Thymus (tissue), 11 donors: ENCODE measurements around the gene KCNT2. TPM values are rescaled to one million over a fixed set of nuclear protein-coding genes. Genes with fewer than 3 reads are reported as not detected.

ENCODE experiments used
- DNase-seq, 9 donors: peaks; one replicate each; pipeline ENCODE4 v3.0.0-alpha.2; 2013; ENCODE audit warnings: low spot score in 9 of 9, low read depth in 6 of 9, missing footprints in 1 of 9
- H3K27ac ChIP-seq, 2 donors: one replicate each; pipeline ENCODE4 v1.5.1; 2013; ENCODE audit warnings: control low read depth in 1 of 2, low read depth in 1 of 2, low read length in 1 of 2, mild to moderate bottlenecking in 1 of 2, moderate library complexity in 1 of 2
- H3K27me3 ChIP-seq, 2 donors: one replicate each; pipeline ENCODE4 v1.5.1; 2013; ENCODE audit warnings: low read length in 1 of 2; ENCODE audit not compliant: control insufficient read depth in 2 of 2, insufficient read depth in 1 of 2
- H3K36me3 ChIP-seq, 2 donors: one replicate each; pipeline ENCODE4 v1.5.1; 2013; ENCODE audit warnings: low read length in 1 of 2, mild to moderate bottlenecking in 1 of 2, moderate library complexity in 1 of 2; ENCODE audit not compliant: control insufficient read depth in 2 of 2, insufficient read depth in 2 of 2
- H3K4me1 ChIP-seq, 2 donors: one replicate each; pipeline ENCODE4 v1.5.1; 2013; ENCODE audit warnings: low read length in 2 of 2; ENCODE audit not compliant: control insufficient read depth in 2 of 2, insufficient read depth in 2 of 2
- H3K4me3 ChIP-seq, 2 donors: one replicate each; pipeline ENCODE4 v1.5.1; 2013; ENCODE audit warnings: low read length in 2 of 2, control low read depth in 1 of 2, mild to moderate bottlenecking in 1 of 2
- H3K9me3 ChIP-seq, 2 donors: one replicate each; pipeline ENCODE4 v1.5.1; 2013; ENCODE audit warnings: low read length in 1 of 2, mild to moderate bottlenecking in 1 of 2; ENCODE audit not compliant: control insufficient read depth in 2 of 2, insufficient read depth in 1 of 2
- WGBS: extraction: QIAGEN DNeasy Blood & Tissue Kit; methylation state at CpG from one replicate; pipeline ENCODE4 v1.1.7; 2013; 5-methylcytosine and 5-hydroxymethylcytosine counted together
- polyA plus RNA-seq: library from polyadenylated mRNA; stranded (reverse); fragments of 200-250 nt; gene quantifications from one replicate; pipeline ENCODE4 v1.2.3, GENCODE V29; 2013
- total RNA-seq: library from RNA; stranded (reverse); fragments of 120-200 nt; gene quantifications from one replicate; pipeline ENCODE4 v1.2.4, GENCODE V29; 2013
- donor health status: healthy.

KCNT2 gene
- total and polyA plus RNA-seq, 2 donors = 0.41 to 0.85 TPM

DNA sequence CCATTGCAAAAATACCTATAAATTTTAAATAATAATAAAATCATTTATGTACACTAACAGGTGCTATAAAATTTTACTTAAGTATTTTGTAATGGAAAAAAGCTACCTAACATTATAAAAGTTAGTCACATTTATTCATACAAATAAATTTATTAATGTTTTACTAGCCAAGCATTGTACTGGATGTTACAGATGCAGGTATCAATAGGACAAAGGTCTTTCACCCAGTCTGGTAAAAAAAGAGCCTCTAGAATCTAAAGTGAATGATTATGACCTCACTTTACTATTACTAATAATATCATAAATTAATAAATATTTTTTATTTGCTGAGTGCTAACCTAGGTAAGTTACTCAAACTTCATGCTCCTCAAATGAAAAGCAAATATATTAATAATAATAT is 170.6 kb downstream of the KCNT2 start:
- no peaks in the 10 kb centered on the region for H3K4me1 ChIP-seq
- no peak overlapping the region for H3K27ac ChIP-seq
- no peak for DNase-seq
- no peak overlapping the region for H3K4me3 ChIP-seq
- H3K27me3 ChIP-seq = no peaks in the 10 kb centered on the region
- H3K36me3 ChIP-seq = no peaks in the 10 kb centered on the region
- H3K9me3 ChIP-seq = no peaks in the 10 kb centered on the region

DNA sequence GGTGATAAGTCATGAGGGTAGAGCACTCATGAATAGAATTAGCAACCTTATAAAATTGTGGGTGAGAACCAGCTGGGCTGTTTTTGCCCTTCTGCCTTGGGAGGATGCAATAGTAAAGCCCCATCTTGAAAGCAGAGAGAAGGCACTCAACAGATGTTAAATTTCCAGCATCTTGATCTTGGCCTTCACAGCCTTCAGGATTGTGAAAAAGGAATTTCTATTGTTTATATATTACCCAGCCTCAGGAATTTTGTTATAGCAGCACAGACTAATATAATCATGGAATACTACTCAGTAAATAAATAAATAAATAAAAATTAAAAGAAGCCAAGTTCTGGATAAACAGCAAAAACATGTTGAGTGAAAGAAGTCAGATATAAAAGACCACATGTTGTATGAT is 175.2 kb downstream of the KCNT2 start:
- no peaks in the 10 kb centered on the region for H3K27me3 ChIP-seq

DNA sequence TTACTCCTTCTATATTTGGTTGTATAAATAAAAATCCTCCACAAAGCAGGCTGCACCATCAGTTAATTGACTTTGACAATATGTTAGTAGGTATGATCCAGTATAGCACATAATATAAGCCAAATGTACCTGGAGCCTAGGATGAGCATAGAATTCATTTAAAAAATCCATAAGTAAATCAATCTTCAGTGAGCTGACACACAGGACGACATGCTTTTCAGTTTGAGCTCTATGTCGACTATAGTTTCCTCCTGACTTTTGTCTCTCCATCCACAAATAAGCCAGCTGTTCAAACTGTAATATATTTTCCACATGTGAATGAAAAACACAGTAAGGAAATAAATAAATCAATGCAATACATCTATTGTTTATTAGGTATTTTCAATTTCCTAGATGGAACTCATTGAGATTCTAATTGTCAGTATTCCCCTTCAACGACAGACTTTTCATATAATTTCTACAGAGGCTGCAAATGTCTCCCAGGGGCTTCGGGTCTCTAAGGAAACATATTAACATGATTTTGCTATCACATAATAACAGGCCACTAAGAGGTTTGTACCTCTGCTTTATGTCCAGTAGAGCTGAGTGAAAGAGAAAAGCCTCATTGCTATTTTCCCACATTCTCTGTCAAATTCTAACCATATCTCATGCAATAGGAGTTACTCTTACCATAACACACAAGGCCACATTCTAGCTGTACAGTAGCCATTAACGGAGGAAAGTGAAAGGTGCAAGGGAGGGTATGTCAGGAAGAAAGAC is 180.1 kb downstream of the KCNT2 start:
- Histone ChIP-seq H3K36me3 (no peaks in the 10 kb centered on the region), H3K27ac (no peak overlapping the region), H3K4me1 (no peaks in the 10 kb centered on the region), H3K9me3 (peaks cover 0 to 3% of the 10 kb centered on the region in 2 donors), H3K27me3 (no peaks in the 10 kb centered on the region), H3K4me3 (no peak overlapping the region)
- whole genome bisulfite sequencing = 87% methylated on average over 5 of the region's 5 CpGs
- no peak for DNase-seq

More for the DNA sequence above, 175.2 kb downstream of the KCNT2 start:
- H3K36me3 ChIP-seq = no peaks in the 10 kb centered on the region
- peaks cover 0 to 3% of the 10 kb centered on the region in 2 donors for H3K9me3 ChIP-seq
- no peaks in the 10 kb centered on the region for H3K4me1 ChIP-seq
- no peak overlapping the region for H3K27ac ChIP-seq
- no peak overlapping the region for H3K4me3 ChIP-seq
- DNase-seq = no peak

DNA sequence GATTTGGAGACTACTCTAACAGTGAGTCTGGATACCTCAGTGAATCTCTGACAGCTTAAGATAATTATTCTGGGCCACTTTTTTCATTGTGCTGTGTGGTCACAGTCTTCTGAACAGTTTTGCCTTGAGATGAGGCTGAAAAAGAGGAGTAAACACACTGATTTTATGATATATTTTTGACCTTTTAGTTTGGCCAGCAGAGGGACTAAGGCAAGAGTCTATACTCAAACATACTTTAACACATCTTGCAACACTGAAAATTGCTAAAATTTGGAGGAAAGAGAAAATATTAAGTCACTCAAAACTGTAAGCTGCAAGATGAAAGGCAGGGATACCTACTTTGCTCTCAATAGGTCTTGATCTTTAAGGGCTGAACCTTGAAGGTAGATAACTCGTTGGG is 182.7 kb downstream of the KCNT2 start:
- Histone ChIP-seq H3K4me3 (no peak overlapping the region), H3K27ac (no peak overlapping the region), H3K36me3 (no peaks in the 10 kb centered on the region), H3K4me1 (no peaks in the 10 kb centered on the region), H3K27me3 (no peaks in the 10 kb centered on the region), H3K9me3 (no peaks in the 10 kb centered on the region)
- 95% methylated on average over 1 of the region's 1 CpG for WGBS
- DNase-seq = no peak

DNA sequence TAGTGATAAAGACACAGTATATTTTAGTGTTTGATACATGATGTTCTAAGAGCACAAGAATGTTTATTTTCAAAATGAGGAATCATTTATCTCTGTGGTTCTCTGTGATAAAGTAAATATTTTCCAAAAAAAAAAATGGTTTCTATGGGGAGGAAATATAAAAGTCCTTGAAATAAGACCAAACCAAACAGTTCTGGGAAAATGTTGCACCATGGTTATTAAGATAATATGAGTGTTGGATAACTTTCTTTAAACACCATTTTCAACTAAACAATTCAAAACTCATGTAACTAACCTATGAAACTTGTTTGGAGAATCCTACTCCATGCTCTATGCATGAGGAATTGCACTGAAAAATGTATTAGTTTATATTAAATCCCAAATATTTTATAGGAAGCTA is 184.6 kb downstream of the KCNT2 start:
- H3K4me1 ChIP-seq = no peaks in the 10 kb centered on the region
- no peak overlapping the region for H3K27ac ChIP-seq
- H3K4me3 ChIP-seq = no peak overlapping the region
- no peaks in the 10 kb centered on the region for H3K36me3 ChIP-seq
- H3K9me3 ChIP-seq = no peaks in the 10 kb centered on the region
- no peaks in the 10 kb centered on the region for H3K27me3 ChIP-seq
- DNase-seq = no peak

DNA sequence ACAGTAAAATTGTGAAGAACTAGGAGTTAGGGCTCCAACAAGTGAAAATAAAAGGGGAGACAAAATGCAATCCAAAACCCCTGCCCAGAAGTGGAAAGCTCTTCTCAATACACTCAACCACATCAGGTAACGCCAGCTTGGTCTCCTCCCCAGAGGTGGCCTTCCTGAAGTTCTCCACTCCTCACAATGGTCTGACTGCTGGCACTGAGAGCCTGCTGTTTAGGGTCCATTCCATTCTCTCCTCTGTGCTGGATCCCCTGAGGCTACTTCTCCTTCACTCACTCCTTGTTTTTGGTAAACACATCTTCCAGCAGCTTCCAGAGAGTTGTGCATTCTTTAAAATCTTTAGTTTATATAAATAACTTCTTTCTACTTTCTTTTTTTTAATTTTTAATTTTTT is 189.5 kb downstream of the KCNT2 start:
- Histone ChIP-seq H3K4me1 (no peaks in the 10 kb centered on the region), H3K4me3 (no peak overlapping the region), H3K27ac (no peak overlapping the region), H3K27me3 (no peaks in the 10 kb centered on the region), H3K9me3 (no peaks in the 10 kb centered on the region), H3K36me3 (no peaks in the 10 kb centered on the region)
- 95% methylated on average over 1 of the region's 1 CpG for WGBS
- no peak for DNase-seq

DNA sequence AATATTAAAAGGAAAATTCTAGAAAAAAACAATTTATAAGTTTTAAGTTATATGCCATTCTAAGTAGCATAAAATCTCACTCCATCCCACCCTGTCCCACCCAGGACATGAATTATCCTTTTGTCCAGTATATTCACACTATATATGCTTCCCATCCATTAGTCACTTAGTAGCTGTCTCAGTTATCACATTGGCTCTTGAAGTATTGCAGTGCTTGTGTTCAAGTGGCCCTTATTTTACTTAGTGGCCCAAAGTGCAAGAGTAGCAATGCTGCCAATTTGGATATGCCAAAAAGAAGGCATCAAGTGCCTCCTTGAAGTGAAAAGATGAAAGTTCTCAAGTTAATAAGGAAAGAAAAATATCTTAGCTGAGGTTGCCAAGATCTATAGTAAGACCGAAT is 192.3 kb downstream of the KCNT2 start:
- 97% methylated on average over 1 of the region's 1 CpG for WGBS
- Histone ChIP-seq H3K4me3 (no peak overlapping the region), H3K4me1 (no peaks in the 10 kb centered on the region), H3K9me3 (no peaks in the 10 kb centered on the region), H3K27me3 (no peaks in the 10 kb centered on the region), H3K36me3 (no peaks in the 10 kb centered on the region), H3K27ac (no peak overlapping the region)
- no peak for DNase-seq

DNA sequence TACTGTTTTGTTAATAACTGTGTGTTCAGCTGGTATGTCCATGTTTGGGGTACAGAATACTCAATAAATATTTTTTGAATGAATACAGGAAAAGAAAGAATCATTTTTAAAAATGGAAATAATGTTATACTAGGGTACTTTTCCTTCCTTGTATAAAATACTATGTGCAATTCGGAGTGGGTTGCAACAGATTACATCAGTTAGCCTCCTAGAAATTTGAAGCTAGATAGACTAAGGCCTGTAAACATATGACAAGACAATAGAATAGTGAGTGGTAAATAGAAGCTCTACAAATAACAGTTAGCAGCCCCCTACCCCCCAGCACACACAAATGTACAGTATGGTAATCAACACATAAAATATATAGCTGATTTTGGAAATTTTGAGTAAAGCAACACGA is 195.9 kb downstream of the KCNT2 start:
- Histone ChIP-seq H3K36me3 (no peaks in the 10 kb centered on the region), H3K27ac (no peak overlapping the region), H3K4me1 (no peaks in the 10 kb centered on the region), H3K9me3 (no peaks in the 10 kb centered on the region), H3K27me3 (no peaks in the 10 kb centered on the region), H3K4me3 (no peak overlapping the region)
- 95% methylated on average over 2 of the region's 2 CpGs for WGBS
- DNase-seq = no peak

DNA sequence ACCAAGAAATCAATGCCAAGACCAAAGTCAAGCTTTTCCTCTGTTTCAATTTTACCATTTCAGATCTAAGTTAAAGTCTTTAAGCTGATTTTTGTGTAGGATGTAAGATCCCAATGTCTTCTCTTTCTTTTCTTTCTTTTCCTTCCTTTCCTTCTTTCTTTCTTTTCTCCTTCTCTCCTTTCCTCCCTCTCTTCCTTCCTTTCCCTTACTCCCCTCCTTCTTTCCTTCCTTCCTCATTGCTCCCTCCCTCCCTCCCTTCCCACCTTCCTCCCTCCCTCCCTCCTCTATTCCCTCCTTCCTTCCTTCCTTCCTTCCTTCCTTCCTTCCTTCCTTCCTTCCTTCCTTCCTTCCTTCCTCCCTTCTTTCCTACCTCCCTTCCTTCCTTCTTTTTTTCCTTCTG is 197.5 kb downstream of the KCNT2 start:
- Histone ChIP-seq H3K36me3 (no peaks in the 10 kb centered on the region), H3K4me3 (no peak overlapping the region), H3K9me3 (no peaks in the 10 kb centered on the region), H3K27me3 (no peaks in the 10 kb centered on the region), H3K4me1 (no peaks in the 10 kb centered on the region), H3K27ac (no peak overlapping the region)
- no peak for DNase-seq

DNA sequence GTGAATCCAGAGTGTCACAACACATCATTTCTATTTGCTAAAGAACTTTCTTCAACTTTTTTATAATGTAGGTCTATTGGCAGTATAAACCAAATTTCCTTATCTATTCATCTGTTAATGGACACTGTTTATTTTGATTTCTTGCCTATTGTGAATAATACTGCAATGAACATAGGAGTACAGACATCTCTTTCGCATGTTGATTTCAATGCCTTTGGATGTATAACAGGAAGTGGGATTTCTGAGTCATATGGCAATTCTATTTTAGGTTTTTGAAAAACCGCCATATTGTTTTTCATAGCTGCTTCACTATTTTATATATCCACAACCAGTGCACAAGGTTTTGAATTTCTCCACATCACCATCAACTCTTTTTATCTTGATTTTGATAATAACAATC is 198.7 kb downstream of the KCNT2 start:
- Histone ChIP-seq H3K4me1 (no peaks in the 10 kb centered on the region), H3K9me3 (no peaks in the 10 kb centered on the region), H3K36me3 (no peaks in the 10 kb centered on the region), H3K4me3 (no peak overlapping the region), H3K27me3 (no peaks in the 10 kb centered on the region), H3K27ac (no peak overlapping the region)
- no peak for DNase-seq
- WGBS = 97% methylated on average over 2 of the region's 2 CpGs
